ENCODE measurements around the gene SBF2.
A peak's percentile ranks its signal among the peaks of the same experiment; 100 is the strongest.

Gene SBF2

DNA sequence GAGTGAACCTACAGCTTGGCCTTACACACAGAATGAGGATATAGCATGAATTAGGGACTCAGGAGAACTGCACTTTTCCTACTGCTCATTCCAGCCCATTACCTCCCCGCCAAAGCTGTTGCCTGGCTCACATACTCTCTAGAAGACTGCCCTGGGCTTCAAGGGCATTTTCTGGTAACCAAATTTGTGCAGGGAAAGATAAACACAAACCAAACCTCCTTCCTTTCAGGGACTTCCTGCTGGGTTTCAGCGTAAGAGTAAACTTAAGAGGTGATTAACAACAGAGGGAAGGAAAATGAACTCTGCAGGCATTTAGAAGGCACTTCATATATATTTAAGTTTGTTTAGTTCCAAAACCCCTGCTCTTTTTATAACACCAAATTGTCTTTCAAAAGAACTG lies 435.2 kb downstream of the SBF2 start:
- WGBS: 0% methylated on average over 1 of the region's 2 CpGs

DNA sequence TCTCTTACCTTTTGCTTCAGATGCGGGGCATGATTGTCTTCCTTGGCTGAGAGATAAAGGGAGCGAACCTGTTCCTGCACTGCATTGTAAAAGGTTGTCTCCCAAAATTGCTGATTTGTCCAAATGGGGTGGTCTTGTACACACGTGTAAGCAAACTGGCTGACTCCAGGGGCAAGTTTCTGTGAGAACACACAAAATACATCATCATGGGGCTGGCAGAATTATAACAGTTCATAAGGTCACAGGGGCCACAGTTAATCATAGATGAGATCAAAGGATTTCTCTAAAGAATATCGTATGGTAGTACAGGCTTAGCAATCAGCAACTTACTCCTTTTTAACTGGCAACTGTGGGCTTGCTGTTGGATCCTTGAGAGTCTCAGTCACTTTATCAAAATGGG lies 435.8 kb downstream of the SBF2 start:
- peak overlapping the region in 1 of 2 experiments; percentile 17 for H3K4ac ChIP-seq (ENCODE audit: low read depth in 1 of 2, low read length in 2 of 2)
- H3K4me2 ChIP-seq (ENCODE audit: low read length, poor library complexity, severe bottlenecking): no peak overlapping the region
- H3K23ac ChIP-seq (ENCODE audit: low read length in 2 of 2): no peak overlapping the region
- peaks cover 4% of the 10 kb centered on the region for H3K79me1 ChIP-seq (replicated peaks; ENCODE audit: low read length, poor library complexity, severe bottlenecking)
- H2AK5ac ChIP-seq (ENCODE audit: low read length, severe bottlenecking): peak overlapping the region; percentile 57
- no peak overlapping the region for H4K8ac ChIP-seq (ENCODE audit: low read length)
- H2BK12ac ChIP-seq (ENCODE audit: low read length in 2 of 2): peak overlapping the region; percentile 2 to 54
- peak overlapping the region; percentile 35 for H2BK5ac ChIP-seq (ENCODE audit: low read depth, low read length, poor library complexity, severe bottlenecking)
- DNase-seq: no peak
- H3K4me3 ChIP-seq (ENCODE audit: insufficient read depth in 1 of 2, low read depth in 1 of 2, low read length in 2 of 2): no peak overlapping the region
- no peak overlapping the region for H3K14ac ChIP-seq (ENCODE audit: low read length in 2 of 2)
- peak overlapping the region; percentile 67 for H3K27ac ChIP-seq (ENCODE audit: low read length, poor library complexity, severe bottlenecking)
- H3K36me3 ChIP-seq (ENCODE audit: control insufficient read depth in 1 of 2, insufficient read depth in 2 of 2, low read depth in 1 of 2, low read length in 2 of 2): peaks cover 0 to 36% of the 10 kb centered on the region in 2 experiments
- H3K27me3 ChIP-seq (ENCODE audit: control insufficient read depth in 1 of 2, insufficient read depth in 1 of 2, low read length in 2 of 2): no peaks in the 10 kb centered on the region
- peak overlapping the region; percentile 56 for H3K9ac ChIP-seq (ENCODE audit: low read length)
- no peak overlapping the region for H4K91ac ChIP-seq (ENCODE audit: low read length)
- 39% methylated on average over 3 of the region's 4 CpGs for WGBS
- peak overlapping the region; percentile 1 for H2BK120ac ChIP-seq (ENCODE audit: low read depth, low read length)
- H2AFZ ChIP-seq (ENCODE audit: low read depth, low read length): no peak overlapping the region
- peak overlapping the region in 1 of 2 experiments; percentile 0 for H3K18ac ChIP-seq (ENCODE audit: low read depth in 1 of 2, low read length in 2 of 2)
- peaks cover 8% of the 10 kb centered on the region for H3K4me1 ChIP-seq (ENCODE audit: control insufficient read depth, insufficient read depth, low read depth, low read length)
- H3K9me3 ChIP-seq (ENCODE audit: control insufficient read depth, low read length): no peaks in the 10 kb centered on the region
- H2BK15ac ChIP-seq (ENCODE audit: low read depth, poor library complexity, severe bottlenecking): no peak overlapping the region

More for the DNA sequence above, 435.2 kb downstream of the SBF2 start:
- peaks cover 0 to 30% of the 10 kb centered on the region in 2 experiments for H3K36me3 ChIP-seq (ENCODE audit: control insufficient read depth in 1 of 2, insufficient read depth in 2 of 2, low read depth in 1 of 2, low read length in 2 of 2)
- no peak overlapping the region for H3K4me2 ChIP-seq (ENCODE audit: low read length, poor library complexity, severe bottlenecking)
- peak overlapping the region; percentile 56 for H3K9ac ChIP-seq (ENCODE audit: low read length)
- no peak overlapping the region for H2BK12ac ChIP-seq (ENCODE audit: low read length in 2 of 2)
- no peaks in the 10 kb centered on the region for H3K9me3 ChIP-seq (ENCODE audit: control insufficient read depth, low read length)
- H2BK5ac ChIP-seq (ENCODE audit: low read depth, low read length, poor library complexity, severe bottlenecking): peak overlapping the region; percentile 8
- H3K27me3 ChIP-seq (ENCODE audit: control insufficient read depth in 1 of 2, insufficient read depth in 1 of 2, low read length in 2 of 2): no peaks in the 10 kb centered on the region
- no peak overlapping the region for H3K14ac ChIP-seq (ENCODE audit: low read length in 2 of 2)
- DNase-seq: peak; percentile 59
- no peak overlapping the region for H3K4ac ChIP-seq (ENCODE audit: low read depth in 1 of 2, low read length in 2 of 2)
- H2BK120ac ChIP-seq (ENCODE audit: low read depth, low read length): no peak overlapping the region
- no peak overlapping the region for H2BK15ac ChIP-seq (ENCODE audit: low read depth, poor library complexity, severe bottlenecking)
- no peak overlapping the region for H2AFZ ChIP-seq (ENCODE audit: low read depth, low read length)
- H3K23ac ChIP-seq (ENCODE audit: low read length in 2 of 2): no peak overlapping the region
- H3K4me1 ChIP-seq (ENCODE audit: control insufficient read depth, insufficient read depth, low read depth, low read length): peaks cover 8% of the 10 kb centered on the region
- H2AK5ac ChIP-seq (ENCODE audit: low read length, severe bottlenecking): no peak overlapping the region
- H3K27ac ChIP-seq (ENCODE audit: low read length, poor library complexity, severe bottlenecking): peak overlapping the region; percentile 67
- peak overlapping the region in 1 of 2 experiments; percentile 6 for H3K18ac ChIP-seq (ENCODE audit: low read depth in 1 of 2, low read length in 2 of 2)
- H3K79me1 ChIP-seq (replicated peaks; ENCODE audit: low read length, poor library complexity, severe bottlenecking): peaks cover 4% of the 10 kb centered on the region
- no peak overlapping the region for H3K4me3 ChIP-seq (ENCODE audit: insufficient read depth in 1 of 2, low read depth in 1 of 2, low read length in 2 of 2)
- H4K8ac ChIP-seq (ENCODE audit: low read length): no peak overlapping the region
- H4K91ac ChIP-seq (ENCODE audit: low read length): no peak overlapping the region

DNA sequence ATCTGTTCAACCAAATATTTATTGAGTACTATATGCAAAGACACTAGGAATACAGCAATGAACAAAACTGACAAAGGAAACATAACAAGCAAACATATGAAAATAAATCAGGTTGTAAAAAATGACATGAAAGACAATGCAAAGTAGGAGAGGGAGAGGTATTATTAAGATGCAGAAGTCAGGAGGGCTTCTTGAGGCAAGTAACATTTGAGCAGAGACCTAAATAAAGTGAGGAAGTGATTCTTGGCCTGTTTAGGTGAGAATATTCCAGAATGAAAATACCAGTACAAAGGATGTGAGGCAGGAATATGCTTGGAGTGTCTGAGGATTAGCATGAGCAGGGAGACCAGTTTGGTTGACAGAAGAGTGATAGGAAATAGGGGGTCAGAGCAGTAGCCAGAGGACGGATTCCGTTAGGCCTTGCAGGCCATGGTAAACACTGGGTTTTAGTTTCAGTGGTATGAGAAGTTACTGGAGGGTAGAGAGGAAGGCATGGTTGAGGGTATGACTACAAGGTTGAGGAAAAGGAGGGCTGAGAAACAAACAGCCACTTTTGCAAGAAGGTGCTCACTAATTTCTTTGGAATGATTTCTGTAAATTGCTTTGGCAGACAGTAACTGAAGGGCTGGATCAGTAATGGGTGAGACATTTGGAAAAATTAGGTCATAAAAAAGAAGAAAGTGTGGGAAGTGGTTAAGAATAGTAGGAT lies 438.3 kb downstream of the SBF2 start:
- H3K79me1 ChIP-seq (replicated peaks; ENCODE audit: low read length, poor library complexity, severe bottlenecking): peaks cover 3% of the 10 kb centered on the region
- no peak overlapping the region for H3K14ac ChIP-seq (ENCODE audit: low read length in 2 of 2)
- peak overlapping the region; percentile 31 for H4K91ac ChIP-seq (ENCODE audit: low read length)
- peaks cover 7% of the 10 kb centered on the region for H3K4me1 ChIP-seq (ENCODE audit: control insufficient read depth, insufficient read depth, low read depth, low read length)
- WGBS: 84% methylated on average over 2 of the region's 2 CpGs
- no peak overlapping the region for H3K4me3 ChIP-seq (ENCODE audit: insufficient read depth in 1 of 2, low read depth in 1 of 2, low read length in 2 of 2)
- H4K8ac ChIP-seq (ENCODE audit: low read length): no peak overlapping the region
- H3K18ac ChIP-seq (ENCODE audit: low read depth in 1 of 2, low read length in 2 of 2): no peak overlapping the region
- peak overlapping the region; percentile 92 for H3K27ac ChIP-seq (ENCODE audit: low read length, poor library complexity, severe bottlenecking)
- DNase-seq: peak; percentile 35
- H3K27me3 ChIP-seq (ENCODE audit: control insufficient read depth in 1 of 2, insufficient read depth in 1 of 2, low read length in 2 of 2): no peaks in the 10 kb centered on the region
- H2BK12ac ChIP-seq (ENCODE audit: low read length in 2 of 2): peak overlapping the region in 1 of 2 experiments; percentile 77
- peaks cover 0 to 48% of the 10 kb centered on the region in 2 experiments for H3K36me3 ChIP-seq (ENCODE audit: control insufficient read depth in 1 of 2, insufficient read depth in 2 of 2, low read depth in 1 of 2, low read length in 2 of 2)
- H3K4ac ChIP-seq (ENCODE audit: low read depth in 1 of 2, low read length in 2 of 2): peak overlapping the region in 1 of 2 experiments; percentile 5
- peak overlapping the region; percentile 31 for H3K9ac ChIP-seq (ENCODE audit: low read length)
- no peaks in the 10 kb centered on the region for H3K9me3 ChIP-seq (ENCODE audit: control insufficient read depth, low read length)
- H2BK15ac ChIP-seq (ENCODE audit: low read depth, poor library complexity, severe bottlenecking): peak overlapping the region; percentile 26
- no peak overlapping the region for H2AFZ ChIP-seq (ENCODE audit: low read depth, low read length)
- no peak overlapping the region for H2BK120ac ChIP-seq (ENCODE audit: low read depth, low read length)
- H2AK5ac ChIP-seq (ENCODE audit: low read length, severe bottlenecking): peak overlapping the region; percentile 69
- H3K4me2 ChIP-seq (ENCODE audit: low read length, poor library complexity, severe bottlenecking): no peak overlapping the region
- H2BK5ac ChIP-seq (ENCODE audit: low read depth, low read length, poor library complexity, severe bottlenecking): peak overlapping the region; percentile 35
- no peak overlapping the region for H3K23ac ChIP-seq (ENCODE audit: low read length in 2 of 2)

DNA sequence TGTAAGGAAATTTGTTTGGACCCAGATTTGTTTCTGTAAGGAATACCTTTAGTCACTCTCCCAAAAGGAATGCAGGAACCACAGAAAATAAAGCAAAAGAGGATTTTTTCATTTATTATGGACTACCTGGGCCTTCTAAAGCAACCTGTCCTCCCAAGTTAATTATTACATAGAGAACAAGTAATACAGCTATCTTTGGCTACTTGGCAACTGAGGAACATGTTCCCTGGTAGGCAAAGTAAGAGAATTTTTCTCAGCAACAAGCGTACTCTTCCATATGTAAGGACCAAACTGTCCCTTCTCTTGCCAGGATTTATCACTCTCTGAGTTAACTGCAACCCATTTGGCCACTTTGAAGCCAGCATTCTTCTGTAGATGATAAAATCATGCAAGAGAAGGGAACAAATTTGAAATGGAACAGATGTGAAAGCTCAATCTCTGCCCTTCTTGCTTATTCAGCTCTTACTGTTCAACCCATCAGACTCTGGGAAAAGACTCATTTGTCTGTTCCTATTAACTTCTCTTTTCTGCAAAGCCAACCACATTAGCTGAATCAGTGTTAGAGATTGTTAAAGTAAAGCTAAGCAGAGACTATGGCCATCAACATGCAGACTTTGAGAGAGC lies 440.0 kb downstream of the SBF2 start:
- Histone ChIP-seq H3K27ac (ENCODE audit: low read length, poor library complexity, severe bottlenecking) (peak overlapping the region; percentile 1), H4K8ac (ENCODE audit: low read length) (no peak overlapping the region), H3K27me3 (ENCODE audit: control insufficient read depth in 1 of 2, insufficient read depth in 1 of 2, low read length in 2 of 2) (no peaks in the 10 kb centered on the region), H3K36me3 (ENCODE audit: control insufficient read depth in 1 of 2, insufficient read depth in 2 of 2, low read depth in 1 of 2, low read length in 2 of 2) (peaks cover 3 to 64% of the 10 kb centered on the region in 2 experiments), H2BK5ac (ENCODE audit: low read depth, low read length, poor library complexity, severe bottlenecking) (no peak overlapping the region), H2BK15ac (ENCODE audit: low read depth, poor library complexity, severe bottlenecking) (no peak overlapping the region), H3K4me2 (ENCODE audit: low read length, poor library complexity, severe bottlenecking) (no peak overlapping the region), H3K14ac (ENCODE audit: low read length in 2 of 2) (no peak overlapping the region), H3K4ac (ENCODE audit: low read depth in 1 of 2, low read length in 2 of 2) (no peak overlapping the region), H3K79me1 (replicated peaks; ENCODE audit: low read length, poor library complexity, severe bottlenecking) (peaks cover 7% of the 10 kb centered on the region), H3K4me1 (ENCODE audit: control insufficient read depth, insufficient read depth, low read depth, low read length) (peaks cover 6% of the 10 kb centered on the region), H3K9me3 (ENCODE audit: control insufficient read depth, low read length) (no peaks in the 10 kb centered on the region), H2AFZ (ENCODE audit: low read depth, low read length) (no peak overlapping the region), H3K23ac (ENCODE audit: low read length in 2 of 2) (no peak overlapping the region), H2AK5ac (ENCODE audit: low read length, severe bottlenecking) (no peak overlapping the region), H3K4me3 (ENCODE audit: insufficient read depth in 1 of 2, low read depth in 1 of 2, low read length in 2 of 2) (no peak overlapping the region), H4K91ac (ENCODE audit: low read length) (no peak overlapping the region), H2BK120ac (ENCODE audit: low read depth, low read length) (no peak overlapping the region), H2BK12ac (ENCODE audit: low read length in 2 of 2) (no peak overlapping the region), H3K9ac (ENCODE audit: low read length) (no peak overlapping the region), H3K18ac (ENCODE audit: low read depth in 1 of 2, low read length in 2 of 2) (no peak overlapping the region)
- no peak for DNase-seq
- 83% methylated on average over 1 of the region's 1 CpG for WGBS

All from mesenchymal stem cell (in vitro differentiated cells and primary cell).